ENCODE data around the gene DDX17. TPM values are rescaled to one million over a fixed set of nuclear protein-coding genes. Genes with fewer than 3 reads are reported as not detected.
A peak's percentile ranks its signal among the peaks of the same experiment; 100 is the strongest.

Gene DDX17
- total and polyA plus RNA-seq, 10 of the 15 experiments (the other 5 are each of a cell fraction or from before 2014, with no cell fraction given) = 25.2 to 778 (median 266) TPM

DNA sequence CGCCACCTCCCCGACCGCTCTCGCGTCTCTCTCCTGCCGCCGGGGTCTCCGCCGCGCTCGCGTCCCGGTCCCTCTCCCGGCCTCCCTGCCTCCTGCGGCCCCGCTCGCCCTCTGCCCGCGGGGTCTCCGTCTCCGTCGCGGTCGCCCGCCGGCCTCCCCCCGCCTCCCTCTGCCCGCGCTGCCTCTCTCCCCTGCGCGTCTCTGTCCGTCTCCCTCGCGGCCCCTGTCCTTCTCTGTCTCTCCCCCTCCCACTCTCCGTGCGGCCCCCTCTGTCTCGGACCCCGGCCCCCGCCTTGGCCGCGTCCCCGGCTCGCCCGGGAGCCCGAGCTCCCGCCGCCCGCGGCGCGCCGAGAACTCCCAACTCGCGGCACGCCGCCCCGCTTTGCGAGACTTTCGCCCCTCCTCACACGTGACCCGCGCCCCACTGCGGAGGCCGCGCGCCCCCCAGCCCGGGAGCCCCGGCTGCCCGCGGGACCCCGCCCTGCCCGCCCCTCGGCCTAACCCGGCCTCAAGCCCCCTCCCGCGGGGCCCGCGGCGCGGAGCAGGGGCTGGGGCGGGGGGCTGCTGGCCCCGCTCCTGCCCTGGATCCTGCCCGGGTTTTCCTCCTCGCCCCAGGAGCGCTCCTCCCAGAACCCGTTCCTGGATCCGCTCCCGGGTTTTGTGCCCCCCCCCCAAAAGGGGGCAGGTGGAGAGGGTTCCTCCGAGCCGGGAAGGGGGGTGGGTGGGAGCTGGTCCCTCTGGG is 50.4 kb downstream of the DDX17 start (continued):
- TF ChIP-seq, protein P1, sequence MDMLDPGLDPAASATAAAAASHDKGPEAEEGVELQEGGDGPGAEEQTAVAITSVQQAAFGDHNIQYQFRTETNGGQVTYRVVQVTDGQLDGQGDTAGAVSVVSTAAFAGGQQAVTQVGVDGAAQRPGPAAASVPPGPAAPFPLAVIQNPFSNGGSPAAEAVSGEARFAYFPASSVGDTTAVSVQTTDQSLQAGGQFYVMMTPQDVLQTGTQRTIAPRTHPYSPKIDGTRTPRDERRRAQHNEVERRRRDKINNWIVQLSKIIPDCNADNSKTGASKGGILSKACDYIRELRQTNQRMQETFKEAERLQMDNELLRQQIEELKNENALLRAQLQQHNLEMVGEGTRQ (IDR thresholded peaks at IDR 0.05; ENCODE audit: borderline replicate concordance, low read depth, low read length) = no peak
- TF ChIP-seq RFX5 (IDR thresholded peaks at IDR 0.05; ENCODE audit: low read depth, low read length) (no peak), RBBP5 (conservative IDR thresholded peaks at IDR 0.05) (no peak), SPI1 (IDR thresholded peaks at IDR 0.05; ENCODE audit: borderline replicate concordance, insufficient read depth, low read depth, low read length) (no peak), YY1 (IDR thresholded peaks at IDR 0.05; ENCODE audit: low read depth, low read length) (peak; percentile 77), SMAD1 (IDR thresholded peaks at IDR 0.05; ENCODE audit: low read depth, partially characterized antibody) (no peak), NR2C1 (IDR thresholded peaks at IDR 0.05) (no peak), WRNIP1 (IDR thresholded peaks at IDR 0.05; ENCODE audit: borderline replicate concordance, low read depth, low read length) (no peak), BMI1 (IDR thresholded peaks at IDR 0.05; ENCODE audit: borderline replicate concordance) (no peak), TCF12 (IDR thresholded peaks at IDR 0.05; ENCODE audit: low read depth, low read length) (no peak), ZSCAN29 (IDR thresholded peaks at IDR 0.05) (no peak), SP1 (IDR thresholded peaks at IDR 0.05; ENCODE audit: low read depth, low read length) (peak; percentile 94), RELA (IDR thresholded peaks at IDR 0.05; ENCODE audit: borderline replicate concordance, partially characterized antibody) (no peak)
- TF ChIP-seq, protein P2, sequence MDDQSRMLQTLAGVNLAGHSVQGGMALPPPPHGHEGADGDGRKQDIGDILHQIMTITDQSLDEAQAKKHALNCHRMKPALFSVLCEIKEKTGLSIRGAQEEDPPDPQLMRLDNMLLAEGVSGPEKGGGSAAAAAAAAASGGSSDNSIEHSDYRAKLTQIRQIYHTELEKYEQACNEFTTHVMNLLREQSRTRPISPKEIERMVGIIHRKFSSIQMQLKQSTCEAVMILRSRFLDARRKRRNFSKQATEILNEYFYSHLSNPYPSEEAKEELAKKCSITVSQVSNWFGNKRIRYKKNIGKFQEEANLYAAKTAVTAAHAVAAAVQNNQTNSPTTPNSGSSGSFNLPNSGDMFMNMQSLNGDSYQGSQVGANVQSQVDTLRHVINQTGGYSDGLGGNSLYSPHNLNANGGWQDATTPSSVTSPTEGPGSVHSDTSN (IDR thresholded peaks at IDR 0.05; ENCODE audit: insufficient replicate concordance, low read depth, low read length) = no peak
- TF ChIP-seq, protein P3, sequence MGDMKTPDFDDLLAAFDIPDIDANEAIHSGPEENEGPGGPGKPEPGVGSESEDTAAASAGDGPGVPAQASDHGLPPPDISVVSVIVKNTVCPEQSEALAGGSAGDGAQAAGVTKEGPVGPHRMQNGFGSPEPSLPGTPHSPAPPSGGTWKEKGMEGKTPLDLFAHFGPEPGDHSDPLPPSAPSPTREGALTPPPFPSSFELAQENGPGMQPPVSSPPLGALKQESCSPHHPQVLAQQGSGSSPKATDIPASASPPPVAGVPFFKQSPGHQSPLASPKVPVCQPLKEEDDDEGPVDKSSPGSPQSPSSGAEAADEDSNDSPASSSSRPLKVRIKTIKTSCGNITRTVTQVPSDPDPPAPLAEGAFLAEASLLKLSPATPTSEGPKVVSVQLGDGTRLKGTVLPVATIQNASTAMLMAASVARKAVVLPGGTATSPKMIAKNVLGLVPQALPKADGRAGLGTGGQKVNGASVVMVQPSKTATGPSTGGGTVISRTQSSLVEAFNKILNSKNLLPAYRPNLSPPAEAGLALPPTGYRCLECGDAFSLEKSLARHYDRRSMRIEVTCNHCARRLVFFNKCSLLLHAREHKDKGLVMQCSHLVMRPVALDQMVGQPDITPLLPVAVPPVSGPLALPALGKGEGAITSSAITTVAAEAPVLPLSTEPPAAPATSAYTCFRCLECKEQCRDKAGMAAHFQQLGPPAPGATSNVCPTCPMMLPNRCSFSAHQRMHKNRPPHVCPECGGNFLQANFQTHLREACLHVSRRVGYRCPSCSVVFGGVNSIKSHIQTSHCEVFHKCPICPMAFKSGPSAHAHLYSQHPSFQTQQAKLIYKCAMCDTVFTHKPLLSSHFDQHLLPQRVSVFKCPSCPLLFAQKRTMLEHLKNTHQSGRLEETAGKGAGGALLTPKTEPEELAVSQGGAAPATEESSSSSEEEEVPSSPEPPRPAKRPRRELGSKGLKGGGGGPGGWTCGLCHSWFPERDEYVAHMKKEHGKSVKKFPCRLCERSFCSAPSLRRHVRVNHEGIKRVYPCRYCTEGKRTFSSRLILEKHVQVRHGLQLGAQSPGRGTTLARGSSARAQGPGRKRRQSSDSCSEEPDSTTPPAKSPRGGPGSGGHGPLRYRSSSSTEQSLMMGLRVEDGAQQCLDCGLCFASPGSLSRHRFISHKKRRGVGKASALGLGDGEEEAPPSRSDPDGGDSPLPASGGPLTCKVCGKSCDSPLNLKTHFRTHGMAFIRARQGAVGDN (IDR thresholded peaks at IDR 0.05) = no peak
